ENCODE results near the gene SGCG.

SGCG gene

GRCh38 chr13:23161481-23161825 is 19.3 kb upstream of the SGCG start:
- no peak for DNase-seq (ENCODE audit: low read depth, low spot score)
- in situ Hi-C loops (cut with HindIII; ENCODE audit: low sequenced_read_pairs) = no loop called here
- TF ChIP-seq CTCF (IDR thresholded peaks at IDR 0.05; ENCODE audit: low read depth, low read length) = no peak
- no peak overlapping the region for H3K4me3 ChIP-seq (ENCODE audit: low read depth, low read length)

- peak; percentile 5 for DNase-seq (ENCODE audit: low read depth, low spot score)
Observed at GRCh38 chr13:23175920-23176319, 4.9 kb upstream of the SGCG start.

DNA sequence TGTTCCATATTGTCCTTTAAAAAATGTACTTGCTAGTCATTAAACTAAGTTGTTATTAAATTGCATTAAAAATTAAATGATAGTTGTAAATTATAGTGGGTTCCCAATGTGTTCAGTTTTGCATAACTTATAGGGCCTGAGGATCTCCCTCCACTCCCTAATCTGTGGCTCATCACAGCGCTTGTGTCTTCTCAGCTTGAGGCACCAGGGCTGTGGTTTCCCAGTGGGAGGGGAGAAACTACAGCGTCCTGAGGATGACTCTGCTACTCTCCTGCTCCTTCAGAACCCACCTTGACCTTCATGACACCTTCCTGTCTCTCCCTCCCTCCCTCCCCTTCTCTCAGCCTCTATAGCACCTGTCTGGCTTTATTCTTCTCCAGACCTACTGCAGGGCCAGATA is 1.4 kb downstream of the SGCG start:
- H3K4me3 ChIP-seq (ENCODE audit: low read depth, low read length) = no peak overlapping the region
- DNase-seq (ENCODE audit: low read depth, low spot score) = no peak
- no peak for TF ChIP-seq CTCF (IDR thresholded peaks at IDR 0.05; ENCODE audit: low read depth, low read length)
- in situ Hi-C loops (cut with HindIII; ENCODE audit: low sequenced_read_pairs) = no loop called here

More at GRCh38 chr13:23175920-23176319, 4.9 kb upstream of the SGCG start:
- in situ Hi-C loops (cut with HindIII; ENCODE audit: low sequenced_read_pairs) = no loop called here
- no peak overlapping the region for H3K4me3 ChIP-seq (ENCODE audit: low read depth, low read length)
- peak; percentile 27 for TF ChIP-seq CTCF (IDR thresholded peaks at IDR 0.05; ENCODE audit: low read depth, low read length)

DNA sequence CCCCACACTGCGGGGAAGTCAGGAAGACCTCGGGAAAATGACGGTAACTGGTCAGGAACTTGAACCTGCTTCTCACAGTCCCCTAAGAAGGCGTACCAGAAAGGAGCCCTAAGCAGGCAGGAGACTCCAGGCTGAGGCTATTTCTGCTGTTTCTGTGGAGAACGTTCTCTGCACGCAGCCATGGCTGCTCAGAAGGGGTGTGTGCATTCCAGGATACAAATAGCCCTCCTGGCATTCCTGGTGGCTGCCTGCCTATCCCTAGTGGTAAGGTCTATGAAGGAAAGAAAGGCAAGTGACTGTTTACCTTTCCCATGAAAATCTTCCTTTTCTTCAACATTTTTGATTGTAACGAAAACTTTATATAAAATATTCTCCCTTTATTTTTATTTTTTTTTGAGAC is 2.5 kb downstream of the SGCG start:
- no peak for TF ChIP-seq CTCF (IDR thresholded peaks at IDR 0.05; ENCODE audit: low read depth, low read length)
- H3K4me3 ChIP-seq (ENCODE audit: low read depth, low read length) = no peak overlapping the region
- DNase-seq (ENCODE audit: low read depth, low spot score) = no peak
- in situ Hi-C loops (cut with HindIII; ENCODE audit: low sequenced_read_pairs) = no loop called here

GRCh38 chr13:23185542-23185941 is 4.8 kb downstream of the SGCG start:
- no peak for DNase-seq (ENCODE audit: low read depth, low spot score)
- in situ Hi-C loops (cut with HindIII; ENCODE audit: low sequenced_read_pairs) = no loop called here

DNA sequence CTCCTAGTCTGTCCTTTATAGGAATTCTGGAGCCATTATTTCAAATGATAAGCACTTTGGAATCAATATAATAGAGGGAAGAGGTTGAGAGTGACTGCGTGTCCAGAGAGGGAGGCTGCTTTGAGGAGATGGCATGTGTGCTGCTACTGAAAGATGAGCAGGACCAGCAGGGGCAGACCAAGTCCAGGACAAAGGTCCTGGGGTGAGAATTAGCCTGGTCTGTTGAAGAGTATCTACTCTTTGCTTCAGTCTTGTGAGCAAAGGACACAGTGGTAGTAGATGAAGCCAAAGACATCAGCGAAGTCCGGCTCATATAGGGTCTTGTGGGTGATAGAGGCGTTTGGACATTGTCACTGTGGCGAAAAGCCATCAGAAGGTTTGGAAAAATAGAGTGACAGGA is 21.1 kb downstream of the SGCG start:
- no peak for TF ChIP-seq CTCF (IDR thresholded peaks at IDR 0.05; ENCODE audit: low read depth, low read length)
- in situ Hi-C loops (cut with HindIII; ENCODE audit: low sequenced_read_pairs) = no loop called here
- H3K4me3 ChIP-seq (ENCODE audit: low read depth, low read length) = no peak overlapping the region
- no peak for DNase-seq (ENCODE audit: low read depth, low spot score)

More at GRCh38 chr13:23185542-23185941, 4.8 kb downstream of the SGCG start:
- no peak for TF ChIP-seq CTCF (IDR thresholded peaks at IDR 0.05; ENCODE audit: low read depth, low read length)
- no peak overlapping the region for H3K4me3 ChIP-seq (ENCODE audit: low read depth, low read length)

DNA sequence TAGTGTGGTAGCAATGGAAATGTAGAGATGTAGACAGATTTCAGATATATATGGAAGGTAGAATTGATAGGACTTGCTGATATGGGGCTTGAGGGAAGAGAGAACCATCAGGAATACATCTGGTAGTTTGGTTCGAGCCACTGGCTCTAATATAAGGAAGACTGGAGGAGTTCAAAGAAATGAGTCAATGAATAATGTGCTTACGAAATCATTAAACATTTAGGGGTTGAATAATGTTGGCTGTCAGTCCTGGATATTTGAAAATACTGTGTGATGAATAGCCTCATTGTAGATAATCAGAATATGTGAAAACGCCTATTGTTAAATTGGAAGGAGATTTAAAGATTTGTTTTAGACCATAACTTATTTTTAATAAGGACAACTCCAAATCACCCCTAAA is 21.6 kb downstream of the SGCG start:
- H3K4me3 ChIP-seq (ENCODE audit: low read depth, low read length) = no peak overlapping the region
- in situ Hi-C loops (cut with HindIII; ENCODE audit: low sequenced_read_pairs) = no loop called here
- no peak for TF ChIP-seq CTCF (IDR thresholded peaks at IDR 0.05; ENCODE audit: low read depth, low read length)
- no peak for DNase-seq (ENCODE audit: low read depth, low spot score)

All from astrocyte of the spinal cord (primary cell).